ENCODE data around the gene C1QL1. TPM values are rescaled to one million over a fixed set of nuclear protein-coding genes. Genes with fewer than 3 reads are reported as not detected.

Gene C1QL1
- total RNA-seq (2022; extraction: Qiagen RNA extraction): 14.7 to 35.1 TPM (median 30.0 TPM) in 5 replicates

DNA sequence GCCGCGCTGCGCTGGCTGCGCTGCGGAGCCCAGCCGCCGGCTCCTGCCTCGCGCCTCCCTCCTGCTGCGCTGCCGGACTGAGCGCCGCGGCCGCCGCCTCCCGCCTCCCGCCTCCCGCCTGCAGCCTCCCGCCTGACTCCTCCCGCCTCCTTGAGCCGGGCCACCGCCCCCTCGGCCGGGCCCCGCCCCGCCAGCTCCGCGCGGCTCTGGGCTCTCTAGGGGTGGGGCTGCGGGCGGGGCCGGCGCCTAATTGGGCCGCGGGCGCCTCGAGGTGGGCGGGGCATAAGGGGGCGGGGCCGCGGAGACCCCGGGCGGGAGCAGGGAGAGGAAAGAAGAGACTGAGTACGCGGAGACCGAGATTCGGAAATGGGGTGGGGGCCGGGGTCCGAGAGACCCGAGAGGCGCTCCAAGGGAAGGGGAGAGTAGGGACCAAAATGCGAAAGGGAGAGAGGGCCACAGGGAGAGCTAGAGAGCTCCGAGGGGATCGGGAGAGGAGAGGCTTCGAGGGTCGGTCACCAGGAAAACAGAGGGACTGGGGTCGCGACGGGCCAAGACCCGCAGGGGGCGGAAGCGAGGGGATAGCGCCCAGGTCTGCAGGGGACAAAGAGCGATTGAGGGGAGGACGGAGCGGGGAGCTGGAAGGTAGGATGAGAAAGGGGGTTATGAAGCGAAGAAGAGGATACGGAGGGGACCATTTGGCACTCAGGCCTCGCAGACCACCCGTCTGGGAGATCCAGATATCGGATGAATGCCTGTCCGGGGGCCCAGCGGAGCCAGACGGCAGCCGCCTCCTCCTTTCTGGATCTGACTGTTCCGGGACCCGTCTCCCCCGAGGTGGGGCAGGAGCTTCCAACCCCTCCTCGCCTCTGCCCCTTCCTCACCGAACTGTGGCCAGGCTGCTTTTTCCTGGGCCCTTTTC lies at the start of gene C1QL1:
C1QL1 (minus strand) TSS at position 79 of the 919 bp plus-strand sequence. CDS start 255 bp downstream, outside the sequence.

DNA sequence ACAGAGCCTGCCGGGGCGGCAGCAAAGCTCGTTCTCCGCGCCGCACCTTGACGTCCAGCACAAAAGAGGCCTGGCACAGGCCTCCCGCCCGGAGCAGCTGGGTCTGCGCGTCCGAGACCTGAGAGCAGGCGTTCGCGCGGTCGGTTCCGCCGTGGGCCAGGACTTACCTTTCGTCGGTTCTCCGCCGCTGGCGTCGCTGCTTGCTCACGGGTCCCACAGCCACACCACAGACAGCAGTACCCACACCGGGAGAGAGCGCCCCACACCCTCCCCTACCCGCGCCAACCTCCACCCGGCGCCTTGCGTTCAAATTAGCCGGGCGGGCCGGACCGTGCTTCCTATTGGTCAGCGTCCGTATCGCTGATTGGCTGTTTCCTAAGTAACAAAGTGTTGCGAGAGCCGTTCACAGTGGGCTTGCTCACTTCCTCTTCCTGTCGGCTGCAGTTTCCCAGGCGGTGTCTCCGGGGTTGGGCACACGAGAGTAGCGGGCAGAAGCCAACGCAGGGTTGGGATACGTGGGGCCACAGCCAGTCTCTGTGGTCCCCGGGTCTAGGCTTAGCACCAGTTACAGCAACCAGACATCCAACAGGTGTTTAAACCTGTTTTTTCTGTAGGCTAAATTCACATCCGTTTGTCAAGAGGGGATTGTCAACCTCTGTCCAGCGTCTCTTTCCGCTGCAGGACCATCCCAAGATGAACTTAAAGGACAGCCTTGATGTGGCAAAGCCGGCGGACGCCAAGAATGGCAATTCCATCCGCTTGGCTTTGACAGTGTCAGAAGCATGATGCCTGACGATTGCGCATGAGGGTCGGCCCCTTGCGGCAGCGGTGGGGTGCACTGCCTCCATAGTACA lies 20.4 kb downstream of the C1QL1 start, which contains the start of gene KIF18B:
KIF18B (minus strand) TSS at position 313 of the 854 bp plus-strand sequence. CDS start 11,429 bp downstream, outside the sequence.

DNA sequence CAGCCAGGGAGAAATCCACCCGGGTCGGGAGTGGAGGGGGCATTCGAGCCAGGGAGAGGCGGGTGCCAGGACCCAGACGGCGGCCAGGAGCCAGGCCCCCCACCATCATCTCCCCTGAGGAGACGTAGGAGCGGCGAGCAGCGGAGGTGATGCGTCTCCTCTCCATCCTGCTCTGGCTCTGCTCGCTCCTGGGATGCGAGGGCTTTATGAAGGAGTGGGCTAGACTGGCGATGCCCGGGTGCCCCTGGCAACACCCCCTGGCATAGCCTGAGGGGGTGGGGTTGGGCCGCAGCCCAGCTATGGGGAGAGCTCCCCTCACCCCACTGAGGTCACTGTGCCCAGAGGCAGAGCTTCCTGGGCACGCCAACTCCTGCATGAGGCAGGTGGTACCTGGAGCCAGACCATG lies 52.8 kb downstream of the C1QL1 start, which contains the start of gene GFAP:
GFAP (minus strand) TSS at position 180 of the 406 bp plus-strand sequence; CDS start at position 166, 14 bp downstream.

Other genes with a start within 250 kb of the C1QL1 start
- gene ADAM11, start 209.3 kb downstream of the C1QL1 start, total RNA-seq (2022; extraction: Qiagen RNA extraction): 1.5 to 2.8 TPM (median 2.2 TPM) in 5 replicates
- gene GJC1, start 138.0 kb downstream of the C1QL1 start, total RNA-seq (2022; extraction: Qiagen RNA extraction): 27.9 to 34.7 TPM (median 33.1 TPM) in 5 replicates
- gene HIGD1B, start 120.4 kb downstream of the C1QL1 start, total RNA-seq (2022; extraction: Qiagen RNA extraction): not detected in 5 replicates
- 138 to 173 TPM (median 143 TPM) in 5 replicates for gene EFTUD2, start 68.9 kb downstream of the C1QL1 start, total RNA-seq (2022; extraction: Qiagen RNA extraction)
- gene GFAP, start 52.8 kb downstream of the C1QL1 start, total RNA-seq (2022; extraction: Qiagen RNA extraction): 0.55 to 0.86 TPM (median 0.75 TPM) in 5 replicates
- 26.8 to 41.2 TPM (median 40.1 TPM) in 5 replicates for gene KIF18B, start 20.5 kb downstream of the C1QL1 start, total RNA-seq (2022; extraction: Qiagen RNA extraction)
- 18.4 to 23.0 TPM (median 21.1 TPM) in 5 replicates for gene DCAKD, start 83.3 kb upstream of the C1QL1 start, total RNA-seq (2022; extraction: Qiagen RNA extraction)
- gene NMT1, start 93.0 kb upstream of the C1QL1 start, total RNA-seq (2022; extraction: Qiagen RNA extraction): 161 to 347 TPM (median 170 TPM) in 5 replicates
- gene PLCD3, start 164.2 kb upstream of the C1QL1 start, total RNA-seq (2022; extraction: Qiagen RNA extraction): 148 to 216 TPM (median 192 TPM) in 5 replicates
- gene ACBD4, start 167.4 kb upstream of the C1QL1 start, total RNA-seq (2022; extraction: Qiagen RNA extraction): 6.4 to 8.9 TPM (median 8.3 TPM) in 5 replicates
- gene HEXIM1, start 180.2 kb upstream of the C1QL1 start, total RNA-seq (2022; extraction: Qiagen RNA extraction): 43.5 to 55.3 TPM (median 49.2 TPM) in 5 replicates
- gene HEXIM2, start 193.6 kb upstream of the C1QL1 start, total RNA-seq (2022; extraction: Qiagen RNA extraction): 15.2 to 18.4 TPM (median 16.6 TPM) in 5 replicates